ENCODE results near the gene ENDOG.
"Not testable (repeated sequence)": the region's sequence is repeated elsewhere in the genome, so short reads cannot be mapped to it uniquely, and the experiment has no call there.

ENDOG gene

DNA sequence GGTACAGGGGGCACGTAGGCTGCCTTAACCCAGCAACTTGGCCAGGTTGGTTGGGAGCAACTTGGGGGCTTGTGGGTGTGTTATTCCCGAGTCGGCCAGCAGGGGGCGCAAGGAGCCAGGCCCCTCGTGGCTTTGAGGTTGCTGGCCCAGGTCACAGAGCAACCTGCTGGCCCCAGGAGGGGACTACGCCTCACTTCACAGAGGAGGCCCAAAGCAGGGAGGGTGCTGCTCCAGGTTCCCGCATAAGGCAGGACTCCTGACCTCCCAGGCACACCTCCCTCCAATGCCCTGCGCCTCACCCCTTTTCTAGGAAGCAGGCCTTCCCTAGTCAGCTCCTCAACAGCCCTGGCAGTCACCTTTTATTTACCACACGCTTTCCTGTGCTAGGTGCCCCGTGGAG is 45.3 kb downstream of the ENDOG start:
- in situ Hi-C loops (cut with MboI; ENCODE audit: low sequenced_read_pairs, unreplicated experiment): loop anchor here (10.0 kb wide), 1 partner anchor 61 kb away; the partner anchor contains the start of gene PHYHD1
- TF ChIP-seq, protein P1, sequence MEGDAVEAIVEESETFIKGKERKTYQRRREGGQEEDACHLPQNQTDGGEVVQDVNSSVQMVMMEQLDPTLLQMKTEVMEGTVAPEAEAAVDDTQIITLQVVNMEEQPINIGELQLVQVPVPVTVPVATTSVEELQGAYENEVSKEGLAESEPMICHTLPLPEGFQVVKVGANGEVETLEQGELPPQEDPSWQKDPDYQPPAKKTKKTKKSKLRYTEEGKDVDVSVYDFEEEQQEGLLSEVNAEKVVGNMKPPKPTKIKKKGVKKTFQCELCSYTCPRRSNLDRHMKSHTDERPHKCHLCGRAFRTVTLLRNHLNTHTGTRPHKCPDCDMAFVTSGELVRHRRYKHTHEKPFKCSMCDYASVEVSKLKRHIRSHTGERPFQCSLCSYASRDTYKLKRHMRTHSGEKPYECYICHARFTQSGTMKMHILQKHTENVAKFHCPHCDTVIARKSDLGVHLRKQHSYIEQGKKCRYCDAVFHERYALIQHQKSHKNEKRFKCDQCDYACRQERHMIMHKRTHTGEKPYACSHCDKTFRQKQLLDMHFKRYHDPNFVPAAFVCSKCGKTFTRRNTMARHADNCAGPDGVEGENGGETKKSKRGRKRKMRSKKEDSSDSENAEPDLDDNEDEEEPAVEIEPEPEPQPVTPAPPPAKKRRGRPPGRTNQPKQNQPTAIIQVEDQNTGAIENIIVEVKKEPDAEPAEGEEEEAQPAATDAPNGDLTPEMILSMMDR (IDR thresholded peaks at IDR 0.05; ENCODE audit: borderline replicate concordance, control extremely low read depth, extremely low read depth, insufficient read depth, missing control alignments): peak; percentile 96
- DNase-seq (ENCODE audit: low spot score): peak; percentile 89

DNA sequence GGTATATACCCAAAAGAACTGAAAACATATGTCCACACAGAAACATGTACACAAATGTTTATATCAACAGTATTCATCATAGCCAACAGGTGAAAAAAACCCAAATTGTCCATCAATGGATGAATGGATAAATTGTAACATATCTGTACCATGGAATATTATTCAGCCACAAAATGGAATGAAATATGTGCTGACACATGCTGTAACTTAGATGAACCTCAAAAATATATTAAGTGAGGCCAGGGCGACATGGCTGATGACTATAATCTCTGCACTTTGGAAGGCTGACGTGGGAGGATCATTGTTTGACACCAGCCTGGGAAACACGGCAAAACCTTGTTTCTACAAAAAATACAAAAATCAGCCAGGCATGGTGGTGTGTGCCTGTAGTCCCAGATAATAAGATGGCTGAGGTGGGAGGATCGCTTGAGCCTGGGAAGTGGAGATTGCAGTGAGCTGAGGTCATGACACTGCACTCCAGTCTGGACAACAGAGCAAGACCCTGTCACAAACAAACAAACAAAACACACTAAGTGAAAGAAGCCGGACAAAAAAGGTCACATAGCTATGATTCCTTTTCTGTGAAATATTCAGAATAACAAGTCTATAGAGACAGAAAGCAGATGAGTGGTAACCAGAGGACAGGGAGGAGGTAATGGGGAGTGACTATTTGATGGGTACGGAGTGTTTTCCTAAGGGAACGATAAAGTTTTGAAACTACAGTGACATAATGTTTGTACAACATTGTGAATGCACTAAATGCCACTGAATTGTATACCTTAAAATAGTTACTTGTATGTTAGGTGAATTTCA is 52.0 kb downstream of the ENDOG start:
- DNase-seq (ENCODE audit: low spot score): no peak
- TF ChIP-seq, protein P1 (IDR thresholded peaks at IDR 0.05; ENCODE audit: borderline replicate concordance, control extremely low read depth, extremely low read depth, insufficient read depth, missing control alignments): no peak
- in situ Hi-C loops (cut with MboI; ENCODE audit: low sequenced_read_pairs, unreplicated experiment): no loop called here

DNA sequence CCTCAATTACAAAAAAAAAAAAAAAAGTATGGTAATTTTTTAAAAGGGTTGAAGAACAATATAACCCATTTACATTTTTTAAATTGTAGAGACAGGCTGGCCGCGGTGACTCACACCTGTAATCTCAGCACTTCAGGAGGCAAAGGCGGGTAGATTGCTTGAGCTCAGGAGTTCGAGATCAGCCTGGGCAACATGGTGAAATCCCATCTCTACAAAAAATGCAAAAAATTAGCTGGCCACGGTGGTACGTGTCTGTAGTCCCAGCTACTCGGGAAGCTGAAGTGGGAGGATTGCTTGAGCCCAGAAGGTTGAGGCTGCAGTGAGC is 52.6 kb downstream of the ENDOG start:
- in situ Hi-C loops (cut with MboI; ENCODE audit: low sequenced_read_pairs, unreplicated experiment); DNase-seq (ENCODE audit: low spot score): not testable (repeated sequence)
